Activated CD4-positive, alpha-beta T cell treated with anti-CD3 and anti-CD28 coated beads for 24 hours (primary cell): ENCODE results near the gene FSTL3.
"Not testable (repeated sequence)": the region's sequence is repeated elsewhere in the genome, so short reads cannot be mapped to it uniquely, and the experiment has no call there.

Source experiments
- DNase-seq, 2 donors: peaks; one replicate each; pipeline ENCODE4 v3.0.0-alpha.2; 2020; ENCODE audit warnings: low read depth in 2 of 2

FSTL3 gene

DNA sequence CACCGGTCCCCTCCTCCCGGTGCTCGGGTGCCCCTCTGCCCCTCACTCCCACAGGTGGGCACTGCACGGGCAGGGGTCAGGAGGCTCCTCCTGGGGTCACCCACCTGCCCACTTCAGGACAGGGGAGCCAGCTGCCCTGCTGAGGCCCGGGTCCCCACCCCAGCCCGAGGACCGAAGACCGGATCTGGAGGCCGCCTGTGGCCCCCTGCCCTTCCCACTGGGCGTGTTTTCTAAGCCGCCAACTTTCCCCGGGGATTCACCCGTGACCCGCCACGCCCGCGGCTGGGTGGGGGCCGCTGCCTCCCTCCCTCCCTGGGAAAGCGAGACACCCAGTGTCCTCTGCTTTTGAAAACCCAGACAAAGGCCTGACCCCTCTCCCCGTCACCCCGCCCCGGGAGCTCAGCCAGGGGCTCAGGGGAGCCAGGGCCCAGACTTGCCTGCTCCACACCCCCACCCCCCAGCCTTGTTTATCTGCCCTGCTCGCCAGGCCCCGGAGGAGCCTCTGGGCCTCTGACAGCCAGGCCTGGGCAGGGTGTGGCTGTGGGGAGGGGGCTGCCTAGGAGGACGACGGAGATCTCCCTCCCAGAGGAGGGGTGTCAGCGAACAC is 33.9 kb downstream of the FSTL3 start:
- no peak for DNase-seq

DNA sequence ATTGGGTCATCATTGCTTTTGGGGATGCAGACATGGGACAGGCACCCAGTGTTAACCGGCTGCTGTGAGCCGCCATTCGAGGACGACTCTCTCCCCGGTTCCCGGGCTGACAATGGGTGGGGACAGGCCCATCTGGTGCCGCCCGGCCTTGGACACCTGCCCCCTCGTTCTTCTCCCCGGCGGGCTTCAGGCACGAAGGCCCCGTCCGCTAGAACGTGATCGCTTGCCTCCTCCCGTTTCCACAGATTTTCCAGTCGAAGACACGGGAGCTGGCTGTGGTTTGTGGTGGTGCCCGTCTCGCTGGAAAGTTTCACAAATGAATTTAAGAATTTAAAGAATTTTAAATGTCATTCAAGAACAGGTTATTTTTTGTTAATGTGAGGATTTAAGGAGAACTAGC is 34.6 kb downstream of the FSTL3 start:
- DNase-seq: no peak

DNA sequence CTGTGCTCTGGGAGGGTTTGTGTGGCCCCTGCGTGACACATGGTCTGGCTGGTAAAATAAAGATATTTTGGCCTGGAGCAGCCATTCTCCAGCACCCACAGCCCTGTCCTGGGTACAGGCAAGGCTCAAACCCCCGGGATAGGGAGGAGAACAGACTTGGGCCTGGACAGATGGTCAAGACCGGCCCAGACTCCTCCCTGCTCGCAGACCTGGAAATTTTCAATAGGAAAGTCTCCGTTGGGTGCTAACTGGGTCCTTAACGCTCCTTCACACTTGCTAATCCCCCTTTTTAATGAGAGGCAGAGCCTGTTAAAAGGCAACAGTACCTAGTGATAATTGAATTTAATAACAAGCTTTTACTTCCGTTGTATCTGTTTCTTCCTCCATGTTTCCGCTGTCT is 35.1 kb downstream of the FSTL3 start:
- no peak for DNase-seq

- no peak for DNase-seq
These were observed 39.2 kb downstream of the FSTL3 start for GRCh38 chr19:715347-715746.

DNA sequence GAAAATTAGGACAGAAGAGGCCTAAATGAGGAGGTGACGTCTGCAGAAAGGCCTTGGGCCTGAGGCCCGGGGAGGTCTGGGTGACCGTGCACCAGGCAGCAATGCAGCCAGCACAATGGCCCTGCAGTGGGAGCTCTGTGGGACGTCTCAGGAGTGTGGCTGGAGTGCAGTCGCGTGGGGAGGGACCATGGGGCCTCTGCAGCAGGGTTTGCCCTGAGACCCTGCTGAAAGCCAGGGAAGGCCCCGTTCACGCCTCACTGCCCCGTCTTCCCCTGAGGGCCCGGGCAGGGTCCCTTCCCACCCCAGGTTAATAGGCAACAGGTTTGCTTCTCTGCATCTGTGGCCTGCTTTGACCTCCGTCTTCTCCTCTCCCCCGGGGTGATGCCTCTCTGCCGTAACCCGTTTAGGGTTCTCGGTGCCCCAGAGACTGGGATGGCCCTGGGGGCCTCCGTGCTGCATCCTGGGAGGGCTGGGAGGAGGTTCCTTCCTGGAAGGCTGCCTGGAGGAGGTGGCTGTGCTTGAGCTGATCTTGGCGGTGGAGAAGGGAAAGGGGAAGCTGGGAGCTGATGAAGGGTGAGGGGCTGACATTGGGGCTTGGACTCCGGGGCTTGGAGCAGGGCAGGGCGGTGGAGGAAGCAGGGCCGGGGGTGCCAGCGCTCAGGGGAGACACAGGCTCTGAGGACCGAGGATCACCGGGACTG is 42.2 kb downstream of the FSTL3 start:
- no peak for DNase-seq

- no peak for DNase-seq
These were observed 42.9 kb downstream of the FSTL3 start for GRCh38 chr19:718991-719512.

DNA sequence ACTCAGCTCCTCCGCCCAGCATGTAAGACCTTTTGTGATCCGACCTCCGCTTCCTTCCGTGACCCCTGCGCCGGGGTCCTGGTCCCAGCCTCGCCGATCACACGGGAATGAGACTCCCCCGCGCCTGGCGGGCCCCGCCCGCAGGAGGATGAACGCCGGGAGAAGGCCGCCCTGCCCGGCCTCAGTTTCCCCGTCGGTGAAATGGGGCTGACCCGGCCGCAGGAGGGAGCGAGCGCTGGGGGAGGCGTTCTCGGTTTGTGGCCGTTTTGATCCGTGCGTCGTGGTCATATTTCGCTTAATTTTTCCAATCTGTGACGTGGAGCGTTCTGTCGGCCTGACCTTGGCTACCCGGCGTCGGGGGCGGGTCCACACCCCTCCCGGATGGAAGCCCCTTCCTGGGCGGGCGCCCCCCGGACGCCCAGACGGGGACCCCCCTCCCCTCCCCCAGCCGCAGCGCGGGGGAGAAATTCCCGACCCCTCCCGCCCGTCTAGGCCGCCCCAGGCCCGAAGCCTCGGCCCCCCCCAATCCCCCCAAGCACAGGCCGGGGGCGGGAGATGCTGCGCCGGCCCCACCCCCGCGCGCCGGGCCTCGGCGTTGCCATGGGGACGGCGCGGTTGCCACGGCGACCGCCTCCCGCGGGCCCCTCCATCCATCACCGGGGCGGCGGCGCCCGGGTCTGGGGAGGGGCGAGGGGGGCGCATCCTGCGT is 43.6 kb downstream of the FSTL3 start:
- DNase-seq: no peak

GRCh38 chr19:720345-721160 is 44.4 kb downstream of the FSTL3 start:
- no peak for DNase-seq

DNA sequence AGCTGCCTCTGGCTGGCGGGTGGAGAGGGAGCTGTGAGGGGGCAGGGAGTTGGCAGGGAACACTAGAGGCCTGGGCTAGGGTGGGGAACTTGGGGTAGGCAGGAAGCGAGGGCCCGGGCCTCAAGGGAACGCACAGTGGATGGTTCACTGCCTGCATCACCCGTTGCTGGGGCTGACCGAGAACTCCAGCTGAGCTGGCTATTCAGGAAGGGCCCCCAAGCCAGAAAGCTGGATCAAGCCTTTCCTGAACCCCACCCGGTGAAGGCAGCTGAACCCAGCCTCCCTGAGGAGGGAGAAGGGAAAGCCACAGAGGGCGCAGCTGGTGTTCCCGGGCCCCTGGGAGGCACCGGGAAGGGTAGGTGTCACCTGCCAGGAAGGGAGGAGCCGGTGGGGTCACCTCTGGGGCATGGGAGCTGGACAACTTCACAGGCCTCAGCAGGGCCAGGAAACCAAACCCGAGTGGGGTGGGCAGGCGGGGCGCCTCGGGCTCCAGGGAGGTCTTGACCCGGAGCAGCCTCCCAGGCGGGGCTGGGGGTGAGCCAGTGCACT is 46.4 kb downstream of the FSTL3 start:
- DNase-seq: no peak

DNA sequence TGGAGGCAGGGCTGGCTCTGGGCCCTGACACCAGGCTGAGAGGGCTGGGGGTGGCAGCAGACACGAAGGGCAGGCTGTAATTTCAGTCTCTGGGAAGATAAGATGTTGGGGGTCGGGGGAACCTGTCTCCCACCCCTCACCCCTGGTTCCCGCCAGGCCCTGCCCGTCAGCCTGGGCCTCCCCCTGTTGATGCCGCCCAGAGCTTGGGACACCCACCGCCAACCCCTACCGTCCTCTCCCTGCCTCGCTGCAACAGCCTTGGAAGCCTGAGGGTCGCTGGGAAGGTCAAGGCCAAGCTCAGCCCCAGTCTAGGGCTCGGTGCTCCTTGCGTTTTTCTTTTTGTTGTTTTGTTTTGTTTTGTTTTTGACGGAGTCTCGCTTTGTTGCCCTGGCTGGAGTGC is 47.1 kb downstream of the FSTL3 start:
- DNase-seq: no peak

- no peak for DNase-seq
These were observed 47.5 kb downstream of the FSTL3 start for GRCh38 chr19:723714-724113.

DNA sequence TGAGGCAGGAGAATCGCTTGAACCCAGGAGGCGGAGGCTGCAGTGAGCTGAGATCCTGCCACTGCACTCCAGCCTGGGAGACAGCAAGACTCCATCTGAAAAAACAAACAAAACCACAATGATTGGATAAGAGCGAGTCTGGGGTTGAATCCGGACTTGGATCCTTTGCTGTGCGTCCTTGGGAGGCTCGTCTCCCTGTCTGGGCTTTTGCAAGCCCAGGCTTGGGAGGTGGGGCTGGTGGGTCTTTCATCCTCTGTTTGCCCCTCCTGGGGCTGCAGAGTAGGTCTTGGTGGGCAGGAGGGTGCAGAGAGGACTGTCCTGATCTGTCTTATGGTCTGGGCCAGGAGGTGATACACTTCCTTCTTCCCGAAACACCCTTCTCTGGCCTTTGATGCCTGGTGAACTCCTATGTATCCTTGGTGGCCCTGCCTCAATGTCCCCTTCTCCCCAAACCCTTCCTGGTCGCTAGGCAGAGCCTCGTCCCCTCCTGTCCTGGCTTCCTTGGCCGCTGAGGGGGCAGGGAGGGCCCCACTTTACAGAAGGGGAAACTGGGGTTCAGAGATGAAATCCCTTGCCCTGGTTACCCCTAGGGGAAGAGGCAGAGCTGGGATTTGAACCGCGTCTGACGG is 49.4 kb downstream of the FSTL3 start:
- DNase-seq: no peak

- no peak for DNase-seq
These were observed 51.1 kb downstream of the FSTL3 start for GRCh38 chr19:726993-727956.

- no peak for DNase-seq
These were observed 51.8 kb downstream of the FSTL3 start for GRCh38 chr19:728011-728410.

DNA sequence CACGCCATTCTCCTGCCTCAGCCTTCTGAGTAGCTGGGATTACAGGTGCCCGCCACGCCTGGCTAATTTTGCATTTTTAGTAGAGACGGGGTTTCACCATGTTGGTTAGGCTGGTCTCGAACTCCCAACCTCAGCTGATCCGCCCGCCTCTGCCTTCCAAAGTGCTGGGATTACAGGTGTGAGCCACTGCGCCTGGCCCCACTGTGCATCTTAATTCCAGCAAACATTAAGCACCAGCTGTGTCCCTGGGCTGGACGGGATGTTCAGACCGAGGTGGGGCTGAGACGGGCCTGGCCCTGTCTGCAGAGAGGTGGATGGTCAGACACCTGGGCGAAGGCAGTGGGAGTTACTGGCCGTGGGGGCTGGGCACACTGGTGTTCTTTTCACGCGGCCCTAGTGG is 53.4 kb downstream of the FSTL3 start:
- not testable (repeated sequence) for DNase-seq

GRCh38 chr19:729965-730668 is 53.9 kb downstream of the FSTL3 start:
- no peak for DNase-seq

DNA sequence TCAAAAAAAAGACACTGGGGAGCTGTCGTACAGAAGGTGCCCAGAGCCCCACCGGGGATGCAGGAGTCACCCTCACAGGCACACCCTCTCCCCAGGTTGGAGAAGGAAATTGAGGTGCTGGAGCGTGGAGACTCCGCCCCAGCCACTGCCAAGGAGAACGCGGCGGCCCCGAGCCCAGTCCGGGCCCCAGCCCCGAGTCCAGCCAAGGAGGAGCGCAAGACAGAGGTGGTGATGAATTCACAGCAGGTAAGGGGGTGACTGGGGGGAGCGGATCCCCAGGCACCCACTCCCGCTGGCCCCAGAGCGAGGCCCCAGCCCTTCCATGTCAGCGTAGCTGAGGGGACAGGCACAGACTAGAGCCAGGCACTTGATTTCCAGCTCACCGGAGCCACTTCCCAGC is 54.8 kb downstream of the FSTL3 start:
- DNase-seq: no peak

DNA sequence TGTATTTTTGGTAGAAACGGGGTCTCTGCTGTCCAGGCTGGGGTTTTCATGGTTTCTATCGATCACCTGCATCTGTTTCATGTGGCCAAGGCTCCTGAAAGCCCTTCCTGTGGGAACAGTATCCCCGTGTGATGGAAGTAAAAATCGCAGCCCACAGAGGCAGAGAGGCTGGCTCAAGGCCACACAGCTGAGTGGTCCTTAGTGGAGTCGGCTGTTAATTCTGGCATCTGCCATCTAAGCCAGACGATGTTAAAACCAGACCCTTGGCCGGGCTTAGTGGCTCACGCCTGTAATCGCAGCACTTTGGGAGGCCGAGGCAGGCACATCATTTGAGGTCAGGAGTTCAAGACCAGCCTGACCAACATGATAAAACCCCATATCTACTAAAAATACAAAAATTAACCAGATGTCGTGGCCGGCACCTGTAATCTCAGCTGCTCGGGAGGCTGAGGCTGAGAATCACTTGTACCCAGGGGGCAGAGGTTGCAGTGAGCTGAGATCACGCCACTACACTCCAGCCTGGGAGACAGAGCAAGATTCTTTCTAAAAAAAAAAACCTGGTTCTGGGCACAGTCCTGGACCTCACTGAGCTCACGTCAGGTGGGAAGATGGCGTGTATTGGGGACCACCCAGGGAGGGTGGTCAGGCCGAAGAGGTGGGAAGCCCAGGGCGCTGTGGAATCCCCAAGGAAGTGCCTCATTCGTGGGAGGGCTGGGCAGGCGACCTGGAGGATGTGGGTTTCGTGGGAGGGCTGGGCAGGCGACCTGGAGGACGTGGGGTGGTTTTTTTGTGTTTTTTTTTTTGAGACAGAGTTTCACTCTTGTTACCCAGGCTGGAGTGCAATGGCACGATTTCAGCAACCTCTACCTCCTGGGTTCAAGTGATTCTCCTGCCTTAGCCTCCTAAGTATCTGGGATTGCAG is 56.2 kb downstream of the FSTL3 start:
- DNase-seq: no peak
